Esophagus squamous epithelium (tissue), 4 donors: ENCODE measurements around the gene ADAMTS14.

Experiments used
- POLR2A ChIP-seq, 4 donors: fragments of 450-650 bp; IDR thresholded peaks; one replicate each; pipeline ENCODE4 v1.6.1; 2017; ENCODE audit warnings: antibody characterized with exemption in 4 of 4, mild to moderate bottlenecking in 4 of 4, moderate library complexity in 3 of 4
- TF ChIP-seq, protein P1 (sequence below), 6 experiments: fragments of 450-650 bp in 4 of 6; fragments of 200-600 bp in 2 of 6; sonication (generic) in 2 of 6; IDR thresholded peaks; one replicate each; pipeline ENCODE4 v1.5.1; 2016 to 2019; ENCODE audit warnings: antibody characterized with exemption in 6 of 6, mild to moderate bottlenecking in 4 of 6, moderate library complexity in 4 of 6

DNA sequence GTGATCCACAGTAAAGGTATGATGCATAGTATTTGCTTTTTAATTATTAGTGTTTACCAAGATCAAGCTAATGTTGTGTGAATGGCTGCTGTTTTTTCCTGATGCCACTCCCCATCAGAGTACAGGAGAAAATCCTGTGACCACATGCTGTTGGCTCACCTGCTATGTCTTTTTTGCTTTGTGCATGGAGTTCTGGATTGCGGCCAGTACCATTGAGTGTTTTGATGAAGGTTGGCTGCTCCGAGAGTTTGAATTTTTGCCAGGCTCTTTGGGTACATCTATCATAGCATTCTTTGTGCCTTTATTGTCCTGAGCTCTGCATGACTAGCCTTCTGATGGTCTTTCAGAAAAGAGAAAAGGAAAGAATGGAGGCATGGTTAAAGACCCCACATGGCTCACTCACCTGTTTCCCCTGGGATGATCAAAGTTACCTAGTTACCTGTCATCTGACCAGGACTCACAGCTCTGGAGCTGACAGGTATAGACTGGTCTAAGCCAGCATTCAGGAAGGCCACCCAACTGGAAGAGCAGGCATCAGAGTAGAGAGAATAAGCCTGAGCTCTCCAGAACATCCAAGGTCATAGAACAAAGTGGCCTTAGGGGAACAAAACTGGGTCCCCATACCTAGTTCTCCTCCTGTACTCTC is 131.6 kb downstream of the ADAMTS14 start:
- TF ChIP-seq POLR2A (IDR thresholded peaks at IDR 0.05): no peak
- TF ChIP-seq, protein P1, sequence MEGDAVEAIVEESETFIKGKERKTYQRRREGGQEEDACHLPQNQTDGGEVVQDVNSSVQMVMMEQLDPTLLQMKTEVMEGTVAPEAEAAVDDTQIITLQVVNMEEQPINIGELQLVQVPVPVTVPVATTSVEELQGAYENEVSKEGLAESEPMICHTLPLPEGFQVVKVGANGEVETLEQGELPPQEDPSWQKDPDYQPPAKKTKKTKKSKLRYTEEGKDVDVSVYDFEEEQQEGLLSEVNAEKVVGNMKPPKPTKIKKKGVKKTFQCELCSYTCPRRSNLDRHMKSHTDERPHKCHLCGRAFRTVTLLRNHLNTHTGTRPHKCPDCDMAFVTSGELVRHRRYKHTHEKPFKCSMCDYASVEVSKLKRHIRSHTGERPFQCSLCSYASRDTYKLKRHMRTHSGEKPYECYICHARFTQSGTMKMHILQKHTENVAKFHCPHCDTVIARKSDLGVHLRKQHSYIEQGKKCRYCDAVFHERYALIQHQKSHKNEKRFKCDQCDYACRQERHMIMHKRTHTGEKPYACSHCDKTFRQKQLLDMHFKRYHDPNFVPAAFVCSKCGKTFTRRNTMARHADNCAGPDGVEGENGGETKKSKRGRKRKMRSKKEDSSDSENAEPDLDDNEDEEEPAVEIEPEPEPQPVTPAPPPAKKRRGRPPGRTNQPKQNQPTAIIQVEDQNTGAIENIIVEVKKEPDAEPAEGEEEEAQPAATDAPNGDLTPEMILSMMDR (IDR thresholded peaks at IDR 0.05): no peak
